Suprapubic skin (tissue), 4 donors: ENCODE results near the gene RPTOR. TPM values are rescaled to one million over a fixed set of nuclear protein-coding genes. Genes with fewer than 3 reads are reported as not detected.

Experiments
- DNase-seq, 2 donors: peaks; one replicate each; pipeline ENCODE4 v3.0.0-alpha.2; 2019; ENCODE audit warnings: low spot score in 2 of 2
- H3K27ac ChIP-seq: fragments of 200-600 bp; sonication (generic); one replicate; pipeline ENCODE4 v1.5.1; 2019
- H3K27me3 ChIP-seq: fragments of 200-600 bp; sonication (generic); one replicate; pipeline ENCODE4 v1.5.1; 2019
- H3K36me3 ChIP-seq: fragments of 200-600 bp; sonication (generic); one replicate; pipeline ENCODE4 v1.5.1; 2019
- H3K4me1 ChIP-seq: fragments of 200-600 bp; sonication (generic); one replicate; pipeline ENCODE4 v1.5.1; 2019
- H3K4me3 ChIP-seq: fragments of 200-600 bp; sonication (generic); one replicate; pipeline ENCODE4 v1.5.1; 2019; ENCODE audit warnings: mild to moderate bottlenecking
- H3K9me3 ChIP-seq: fragments of 200-600 bp; sonication (generic); one replicate; pipeline ENCODE4 v1.5.1; 2019
- EP300 ChIP-seq: sonication (generic); formaldehyde crosslinking; IDR thresholded peaks from one replicate; pipeline ENCODE4 v1.6.1; 2017; ENCODE audit warnings: antibody characterized with exemption
- POLR2A ChIP-seq, 2 donors: fragments of 450-650 bp; IDR thresholded peaks; one replicate each; pipeline ENCODE4 v1.6.1; 2017; ENCODE audit warnings: antibody characterized with exemption in 2 of 2, mild to moderate bottlenecking in 2 of 2, moderate library complexity in 2 of 2
- POLR2AphosphoS5 ChIP-seq, 3 donors: sonication (generic); formaldehyde crosslinking; IDR thresholded peaks; one replicate each; pipeline ENCODE4 v1.6.1; 2017; ENCODE audit warnings: antibody characterized with exemption in 3 of 3
- WGBS: methylation state at CpG from one replicate; pipeline ENCODE4 v1.1.5; 2018; 5-methylcytosine and 5-hydroxymethylcytosine counted together
- total RNA-seq, 4 donors: library from RNA; depleted of rRNA; stranded (reverse); fragments of >200 nt; gene quantifications; one replicate each; pipeline ENCODE4 v1.1.0, GENCODE V29; 2016
- TF ChIP-seq, protein P1 (sequence below), 2 donors: fragments of 200-600 bp in 1 of 2; fragments of 450-650 bp in 1 of 2; sonication (generic) in 1 of 2; IDR thresholded peaks; one replicate each; pipeline ENCODE4 v1.5.1; 2016 to 2019; ENCODE audit warnings: antibody characterized with exemption in 2 of 2, mild to moderate bottlenecking in 1 of 2, moderate library complexity in 1 of 2

Gene RPTOR
- total RNA-seq, 4 donors from 2014 or later: 45.8 to 84.6 (median 53.0) TPM

DNA sequence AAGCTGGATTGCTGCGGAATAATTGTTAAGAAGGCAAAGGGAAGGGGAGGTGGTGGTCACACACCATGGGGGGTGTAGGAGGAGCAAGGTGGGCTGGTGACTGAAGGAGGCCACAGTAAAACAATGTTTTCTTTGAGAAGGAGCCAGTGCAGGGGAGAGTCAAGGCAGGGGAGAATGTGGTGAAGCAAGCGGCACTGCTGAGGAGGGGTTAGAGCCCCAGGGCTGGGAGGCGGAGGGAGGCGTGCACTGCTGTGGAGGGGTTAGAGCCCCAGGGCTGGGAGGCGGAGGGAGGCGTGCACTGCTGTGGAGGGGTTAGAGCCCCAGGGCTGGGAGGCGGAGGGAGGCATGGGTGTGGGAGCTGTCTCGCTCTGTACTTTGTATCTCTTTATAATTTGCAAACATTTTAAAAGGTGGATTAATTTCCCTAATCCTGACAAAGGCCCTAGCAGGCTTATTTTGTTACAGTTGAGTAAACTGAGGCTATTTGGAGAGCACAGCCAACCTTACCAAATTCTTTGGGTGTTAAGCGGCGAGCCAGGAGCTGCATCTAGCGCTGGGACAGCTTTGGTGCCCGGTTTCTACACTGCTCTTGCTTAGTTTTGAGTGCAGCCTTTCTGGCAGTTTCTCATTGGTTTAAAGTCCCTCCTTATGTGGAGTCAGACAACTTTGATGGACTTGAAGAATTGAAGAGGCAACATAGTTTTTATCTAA is 20.9 kb downstream of the RPTOR start:
- H3K4me3 ChIP-seq: no peak overlapping the region
- no peak for TF ChIP-seq POLR2AphosphoS5 (IDR thresholded peaks at IDR 0.05)
- no peak for TF ChIP-seq POLR2A (IDR thresholded peaks at IDR 0.05)
- no peak for TF ChIP-seq EP300
- no peak overlapping the region for H3K27ac ChIP-seq
- no peak for DNase-seq
- peaks cover 10% of the 10 kb centered on the region for H3K4me1 ChIP-seq
- WGBS: 47% methylated on average over 12 of the region's 12 CpGs
- no peaks in the 10 kb centered on the region for H3K36me3 ChIP-seq
- H3K9me3 ChIP-seq: no peaks in the 10 kb centered on the region
- H3K27me3 ChIP-seq: no peaks in the 10 kb centered on the region

DNA sequence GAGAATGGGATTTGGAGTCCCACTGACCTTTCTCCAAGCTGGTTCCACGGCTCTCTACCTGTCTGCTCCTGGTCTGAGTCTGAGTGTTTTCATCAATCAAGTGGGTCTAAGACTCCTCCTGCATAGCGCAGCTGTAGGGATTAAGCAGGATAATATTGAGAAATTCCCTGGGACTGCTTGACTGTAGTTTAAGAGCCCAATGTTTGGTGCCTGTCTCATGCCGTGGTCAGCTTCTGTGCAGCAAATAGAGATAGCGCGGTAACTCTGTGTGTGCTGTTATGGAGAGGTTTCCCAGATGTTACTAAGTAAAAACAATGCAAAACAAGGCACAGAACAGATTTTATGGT is 21.4 kb downstream of the RPTOR start:
- Histone ChIP-seq H3K4me3 (no peak overlapping the region), H3K4me1 (peaks cover 10% of the 10 kb centered on the region), H3K36me3 (no peaks in the 10 kb centered on the region), H3K27ac (no peak overlapping the region), H3K27me3 (no peaks in the 10 kb centered on the region), H3K9me3 (no peaks in the 10 kb centered on the region)
- 82% methylated on average over 5 of the region's 5 CpGs for WGBS
- TF ChIP-seq EP300 (no peak), POLR2AphosphoS5 (IDR thresholded peaks at IDR 0.05) (no peak), POLR2A (IDR thresholded peaks at IDR 0.05) (no peak)
- TF ChIP-seq, protein P1, sequence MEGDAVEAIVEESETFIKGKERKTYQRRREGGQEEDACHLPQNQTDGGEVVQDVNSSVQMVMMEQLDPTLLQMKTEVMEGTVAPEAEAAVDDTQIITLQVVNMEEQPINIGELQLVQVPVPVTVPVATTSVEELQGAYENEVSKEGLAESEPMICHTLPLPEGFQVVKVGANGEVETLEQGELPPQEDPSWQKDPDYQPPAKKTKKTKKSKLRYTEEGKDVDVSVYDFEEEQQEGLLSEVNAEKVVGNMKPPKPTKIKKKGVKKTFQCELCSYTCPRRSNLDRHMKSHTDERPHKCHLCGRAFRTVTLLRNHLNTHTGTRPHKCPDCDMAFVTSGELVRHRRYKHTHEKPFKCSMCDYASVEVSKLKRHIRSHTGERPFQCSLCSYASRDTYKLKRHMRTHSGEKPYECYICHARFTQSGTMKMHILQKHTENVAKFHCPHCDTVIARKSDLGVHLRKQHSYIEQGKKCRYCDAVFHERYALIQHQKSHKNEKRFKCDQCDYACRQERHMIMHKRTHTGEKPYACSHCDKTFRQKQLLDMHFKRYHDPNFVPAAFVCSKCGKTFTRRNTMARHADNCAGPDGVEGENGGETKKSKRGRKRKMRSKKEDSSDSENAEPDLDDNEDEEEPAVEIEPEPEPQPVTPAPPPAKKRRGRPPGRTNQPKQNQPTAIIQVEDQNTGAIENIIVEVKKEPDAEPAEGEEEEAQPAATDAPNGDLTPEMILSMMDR (IDR thresholded peaks at IDR 0.05): no peak
- DNase-seq: no peak

GRCh38 chr17:80568246-80568645 is 23.6 kb downstream of the RPTOR start:
- Histone ChIP-seq H3K4me1 (peaks cover 10% of the 10 kb centered on the region), H3K36me3 (no peaks in the 10 kb centered on the region), H3K9me3 (no peaks in the 10 kb centered on the region), H3K27me3 (no peaks in the 10 kb centered on the region), H3K27ac (no peak overlapping the region), H3K4me3 (no peak overlapping the region)
- DNase-seq: no peak
- TF ChIP-seq POLR2A (IDR thresholded peaks at IDR 0.05) (no peak), EP300 (no peak), POLR2AphosphoS5 (IDR thresholded peaks at IDR 0.05) (no peak)
- TF ChIP-seq, protein P1 (IDR thresholded peaks at IDR 0.05): no peak

DNA sequence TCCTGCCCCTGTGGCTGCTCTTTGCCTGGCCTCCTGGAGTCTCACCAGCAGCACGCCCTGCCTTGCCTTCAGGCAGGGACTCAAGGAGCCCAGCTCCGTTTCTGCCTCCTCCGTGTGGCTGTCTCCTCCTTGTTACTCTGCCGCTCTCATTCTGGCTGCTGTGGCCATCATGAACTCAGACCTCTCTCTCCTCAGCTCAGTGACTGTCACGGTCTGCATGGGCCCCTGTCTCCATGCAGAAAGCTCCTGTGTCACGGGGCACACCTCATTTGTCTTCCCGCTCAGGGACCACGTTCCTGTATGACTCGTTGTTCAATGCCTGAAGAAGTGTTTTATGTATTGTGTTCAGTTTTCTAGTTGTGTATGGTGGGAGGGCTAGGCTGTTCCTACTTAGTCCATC is 25.3 kb downstream of the RPTOR start:
- DNase-seq: no peak
- H3K9me3 ChIP-seq: no peaks in the 10 kb centered on the region
- TF ChIP-seq POLR2A (IDR thresholded peaks at IDR 0.05): no peak
- TF ChIP-seq POLR2AphosphoS5 (IDR thresholded peaks at IDR 0.05): no peak
- TF ChIP-seq, protein P1 (IDR thresholded peaks at IDR 0.05): no peak
- no peak for TF ChIP-seq EP300
- no peak overlapping the region for H3K4me3 ChIP-seq
- no peaks in the 10 kb centered on the region for H3K36me3 ChIP-seq
- H3K27me3 ChIP-seq: no peaks in the 10 kb centered on the region
- no peak overlapping the region for H3K27ac ChIP-seq
- peaks cover 10% of the 10 kb centered on the region for H3K4me1 ChIP-seq
- WGBS: 75% methylated on average over 9 of the region's 9 CpGs

DNA sequence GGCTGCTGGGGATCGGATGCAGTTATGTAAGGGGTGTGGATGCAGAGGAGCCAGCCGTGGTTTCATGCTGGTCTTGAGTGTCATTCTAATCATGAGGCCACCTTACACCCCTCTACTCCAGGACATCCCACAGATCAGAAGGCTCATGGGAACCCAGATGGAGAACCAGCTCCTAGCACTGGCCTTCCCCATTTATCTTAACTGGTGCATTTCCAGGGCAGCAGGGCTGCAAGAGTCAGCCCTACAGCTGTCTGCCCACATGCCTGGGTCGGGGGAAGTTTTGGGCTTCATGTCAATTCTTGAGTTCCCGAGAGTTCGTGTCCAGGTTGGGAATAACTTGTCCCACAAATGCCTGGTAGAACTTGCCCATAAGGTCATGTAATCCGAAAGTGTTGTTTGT is 29.1 kb downstream of the RPTOR start:
- TF ChIP-seq, protein P1 (IDR thresholded peaks at IDR 0.05): no peak
- TF ChIP-seq POLR2A (IDR thresholded peaks at IDR 0.05): no peak
- no peak for TF ChIP-seq EP300
- TF ChIP-seq POLR2AphosphoS5 (IDR thresholded peaks at IDR 0.05): no peak
- Histone ChIP-seq H3K36me3 (no peaks in the 10 kb centered on the region), H3K27me3 (no peaks in the 10 kb centered on the region), H3K9me3 (no peaks in the 10 kb centered on the region), H3K27ac (no peak overlapping the region), H3K4me3 (no peak overlapping the region), H3K4me1 (no peaks in the 10 kb centered on the region)
- 80% methylated on average over 6 of the region's 6 CpGs for WGBS
- no peak for DNase-seq

DNA sequence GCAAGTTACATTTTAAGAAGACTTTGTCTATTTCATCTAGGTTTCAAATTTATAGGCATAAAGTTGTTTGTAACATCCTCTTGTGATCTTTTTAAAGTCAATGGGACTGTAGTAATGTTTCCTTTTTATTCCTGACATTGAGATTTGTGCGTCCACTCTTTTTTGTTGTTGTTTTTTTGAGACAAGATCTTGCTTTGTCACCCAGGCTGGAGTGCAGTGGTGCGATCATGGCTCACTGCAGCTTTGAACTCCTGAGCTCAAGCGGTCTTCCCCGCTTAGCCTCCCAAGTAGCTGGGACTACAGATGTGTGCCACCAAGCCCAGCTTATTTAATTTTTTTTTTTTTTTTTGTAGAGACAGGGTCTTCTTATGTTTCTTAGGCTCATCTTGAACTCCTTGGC is 29.9 kb downstream of the RPTOR start:
- TF ChIP-seq, protein P1 (IDR thresholded peaks at IDR 0.05): no peak
- no peak for TF ChIP-seq POLR2AphosphoS5 (IDR thresholded peaks at IDR 0.05)
- TF ChIP-seq EP300: no peak
- no peak for TF ChIP-seq POLR2A (IDR thresholded peaks at IDR 0.05)

More for the DNA sequence above, 29.9 kb downstream of the RPTOR start:
- no peaks in the 10 kb centered on the region for H3K9me3 ChIP-seq
- H3K27ac ChIP-seq: no peak overlapping the region
- DNase-seq: no peak
- H3K36me3 ChIP-seq: no peaks in the 10 kb centered on the region
- no peaks in the 10 kb centered on the region for H3K4me1 ChIP-seq
- WGBS: 72% methylated on average over 4 of the region's 4 CpGs
- H3K27me3 ChIP-seq: no peaks in the 10 kb centered on the region
- no peak overlapping the region for H3K4me3 ChIP-seq
